Chondrocyte (in vitro differentiated cells): ENCODE results near the gene POLD4. TPM values are rescaled to one million over a fixed set of nuclear protein-coding genes. Genes with fewer than 3 reads are reported as not detected.

Experiments
- DNase-seq: peaks from one replicate; pipeline ENCODE4 v3.0.0; 2021; ENCODE audit warnings: mixed read lengths, low spot score
- H3K27ac Mint-ChIP-seq: one replicate; pipeline ENCODE4 v1.8.0; 2021; ENCODE audit warnings: mild to moderate bottlenecking, moderate library complexity, mixed read lengths; ENCODE audit not compliant: unreplicated experiment
- H3K27me3 Mint-ChIP-seq: 2 replicates; pipeline ENCODE4 v1.8.0; 2021; ENCODE audit warnings: low read depth, mixed read lengths
- H3K36me3 Mint-ChIP-seq: 2 replicates; pipeline ENCODE4 v1.8.0; 2021; ENCODE audit warnings: low read depth, mixed read lengths
- H3K4me1 Mint-ChIP-seq: 2 replicates; pipeline ENCODE4 v1.8.0; 2021; ENCODE audit warnings: low read depth, mild to moderate bottlenecking, mixed read lengths
- H3K4me3 Mint-ChIP-seq: one replicate; pipeline ENCODE4 v1.8.0; 2021; ENCODE audit warnings: mild to moderate bottlenecking, moderate library complexity, mixed read lengths; ENCODE audit not compliant: unreplicated experiment
- H3K9me3 Mint-ChIP-seq: 2 replicates; pipeline ENCODE4 v1.8.0; 2021; ENCODE audit warnings: low read depth, mixed read lengths
- CTCF ChIP-seq: fragments of 200-600 bp; sonication (generic); IDR thresholded peaks from 2 replicates; pipeline ENCODE4 v1.5.0; 2021; ENCODE audit warnings: antibody characterized with exemption, mild to moderate bottlenecking, moderate library complexity
- total RNA-seq: library from RNA; stranded (reverse); gene quantifications from 3 replicates; pipeline ENCODE4 v1.2.1, GENCODE V29; 2021

The POLD4 gene
- total RNA-seq, 1 donor from 2014 or later, result 67.7 TPM

GRCh38 chr11:67312187-67313021 lies 40.9 kb downstream of the POLD4 start:
- Mint-ChIP-seq H3K9me3 (no peaks in the 10 kb centered on the region), H3K4me1 (peaks cover 3% of the 10 kb centered on the region), H3K36me3 (peaks cover 4% of the 10 kb centered on the region), H3K4me3 (no peak overlapping the region), H3K27ac (no peak overlapping the region), H3K27me3 (no peaks in the 10 kb centered on the region)
- no peak for TF ChIP-seq CTCF
- peak; percentile 64 for DNase-seq

GRCh38 chr11:67311556-67312082 lies 41.7 kb downstream of the POLD4 start:
- peak; percentile 15 for TF ChIP-seq CTCF
- H3K4me3 Mint-ChIP-seq, result no peak overlapping the region

GRCh38 chr11:67311051-67311555 lies 42.2 kb downstream of the POLD4 start:
- no peak for TF ChIP-seq CTCF
- Mint-ChIP-seq H3K4me1 (no peaks in the 10 kb centered on the region), H3K27ac (no peak overlapping the region), H3K9me3 (no peaks in the 10 kb centered on the region), H3K27me3 (no peaks in the 10 kb centered on the region), H3K36me3 (peaks cover 4% of the 10 kb centered on the region), H3K4me3 (no peak overlapping the region)
- DNase-seq, result peak; percentile 87

More at GRCh38 chr11:67311556-67312082, 41.7 kb downstream of the POLD4 start:
- H3K4me1 Mint-ChIP-seq, result no peaks in the 10 kb centered on the region
- no peaks in the 10 kb centered on the region for H3K27me3 Mint-ChIP-seq
- DNase-seq, result peak; percentile 79
- no peaks in the 10 kb centered on the region for H3K9me3 Mint-ChIP-seq
- H3K27ac Mint-ChIP-seq, result no peak overlapping the region
- H3K36me3 Mint-ChIP-seq, result peaks cover 4% of the 10 kb centered on the region

- H3K4me3 Mint-ChIP-seq, result no peak overlapping the region
- no peak for TF ChIP-seq CTCF
- peaks cover 3% of the 10 kb centered on the region for H3K4me1 Mint-ChIP-seq
- no peak overlapping the region for H3K27ac Mint-ChIP-seq
- H3K27me3 Mint-ChIP-seq, result no peaks in the 10 kb centered on the region
- DNase-seq, result peak; percentile 85
- H3K36me3 Mint-ChIP-seq, result peaks cover 4% of the 10 kb centered on the region
- no peaks in the 10 kb centered on the region for H3K9me3 Mint-ChIP-seq
Measured at GRCh38 chr11:67310246-67311050, 42.9 kb downstream of the POLD4 start.

- Mint-ChIP-seq H3K4me1 (peaks cover 7% of the 10 kb centered on the region), H3K27me3 (no peaks in the 10 kb centered on the region), H3K4me3 (no peak overlapping the region), H3K27ac (no peak overlapping the region), H3K9me3 (no peaks in the 10 kb centered on the region), H3K36me3 (peaks cover 4% of the 10 kb centered on the region)
- peak; percentile 82 for DNase-seq
- TF ChIP-seq CTCF, result no peak
Measured at GRCh38 chr11:67309661-67310061, 43.7 kb downstream of the POLD4 start.
